ENCODE measurements around the gene DOCK11. TPM values are rescaled to one million over a fixed set of nuclear protein-coding genes. Genes with fewer than 3 reads are reported as not detected.

The DOCK11 gene
- total and polyA plus RNA-seq, 2 of the 4 experiments (the other 2 are of a cell fraction), result 3.9 to 13.1 TPM

DNA sequence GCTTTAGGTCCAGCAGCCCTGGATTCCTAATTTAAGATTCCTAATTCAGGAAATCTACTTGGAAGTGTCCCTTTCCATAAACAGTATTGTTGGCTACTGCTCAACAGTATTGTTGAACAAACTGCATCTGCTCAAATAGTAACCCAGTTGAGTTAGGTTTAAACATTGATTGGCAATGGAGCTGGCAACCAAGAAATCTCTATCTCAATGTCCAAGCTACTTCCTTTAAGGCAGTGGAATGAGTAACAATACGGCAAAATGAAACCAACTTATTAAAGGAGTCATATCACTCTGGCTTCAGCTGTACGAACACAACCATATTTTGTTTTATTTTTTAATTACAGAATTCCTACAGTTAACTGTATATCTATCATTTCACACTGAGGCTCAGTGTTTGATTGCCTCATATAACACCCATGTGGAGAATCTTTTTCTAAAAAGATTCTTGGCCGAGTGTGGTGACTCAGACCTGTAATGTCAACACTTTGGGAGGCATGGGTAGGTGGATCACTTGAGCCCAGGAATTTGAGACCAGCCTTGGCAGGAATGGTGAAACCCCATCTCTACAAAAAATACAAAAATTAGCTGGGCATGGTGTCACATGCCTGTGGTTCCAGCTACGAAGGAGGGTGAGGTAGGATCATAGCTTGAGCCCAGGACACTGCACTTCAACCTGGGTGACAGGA is 160.1 kb downstream of the DOCK11 start:
- H2BK5ac ChIP-seq (ENCODE audit: low read depth, low read length, poor library complexity, severe bottlenecking), result no peak overlapping the region
- H2BK20ac ChIP-seq (ENCODE audit: low read depth, low read length), result no peak overlapping the region
- no peak overlapping the region for H4K91ac ChIP-seq (ENCODE audit: insufficient read depth, low read depth, low read length)
- H3K4me3 ChIP-seq (ENCODE audit: insufficient read depth, low read depth, low read length), result no peak overlapping the region
- peak; percentile 65 for DNase-seq
- dilution Hi-C loops (cut with HindIII; ENCODE audit: low sequenced_read_pairs, unreplicated experiment), result no loop called here
- no peak overlapping the region for H3K23ac ChIP-seq (ENCODE audit: low read depth, low read length)
- H3K56ac ChIP-seq (ENCODE audit: extremely low read depth, insufficient read depth, low read length), result no peak overlapping the region
- in situ Hi-C loops (cut with MboI; ENCODE audit: low sequenced_read_pairs), result no loop called here
- no peaks in the 10 kb centered on the region for H3K4me1 ChIP-seq (ENCODE audit: control insufficient read depth, insufficient read depth, low read length)
- H3K9me1 ChIP-seq (ENCODE audit: insufficient read depth, low read length), result no peaks in the 10 kb centered on the region
- H3K14ac ChIP-seq (replicated peaks; ENCODE audit: low read depth, low read length), result no peak overlapping the region
- no peaks in the 10 kb centered on the region for H3K27me3 ChIP-seq (ENCODE audit: control insufficient read depth, insufficient read depth, low read length)
- H3K4me2 ChIP-seq (ENCODE audit: low read depth, low read length), result no peak overlapping the region
- no peak overlapping the region for H2BK120ac ChIP-seq (ENCODE audit: low read depth, low read length)
- H4K8ac ChIP-seq (ENCODE audit: low read depth in 2 of 2, low read length in 2 of 2), result no peak overlapping the region
- H3K27ac ChIP-seq (ENCODE audit: insufficient read depth, low read length), result no peak overlapping the region
- no peak overlapping the region for H2AFZ ChIP-seq (replicated peaks; ENCODE audit: low read length, poor library complexity)
- H3K36me3 ChIP-seq (ENCODE audit: control insufficient read depth, insufficient read depth, low read length), result no peaks in the 10 kb centered on the region
- no peak overlapping the region for H3K18ac ChIP-seq (ENCODE audit: low read depth, low read length)
- peak; percentile 92 for ATAC-seq (ENCODE audit: low read depth)
- intact Hi-C loops (cut with micrococcal nuclease), result no loop called here
- no peaks in the 10 kb centered on the region for H3K9me3 ChIP-seq (ENCODE audit: control insufficient read depth, insufficient read depth, low read length)
- no peak overlapping the region for H4K5ac ChIP-seq (ENCODE audit: low read depth, low read length)
- H4K20me1 ChIP-seq (ENCODE audit: insufficient read depth, low read length), result no peaks in the 10 kb centered on the region
- no CpG with 5 or more reads among the region's 4 CpGs for WGBS, 2 experiments (ENCODE audit: extremely low coverage in 2 of 2, insufficient read length in 1 of 2)
- no peaks in the 10 kb centered on the region for H3K79me1 ChIP-seq (ENCODE audit: low read depth in 1 of 2, low read length in 2 of 2)
- CTCF ChIA-PET, result interaction anchor here (1.1 kb wide), 1 partner anchor 11 kb away, joined by 3 read pairs; no protein-coding TSS in a partner anchor
- no peak overlapping the region for H2AK5ac ChIP-seq (ENCODE audit: low read depth, low read length)
- no peak overlapping the region for H2AK9ac ChIP-seq (replicated peaks; ENCODE audit: low read depth, low read length, poor library complexity)
- H2BK15ac ChIP-seq (ENCODE audit: low read depth, low read length), result no peak overlapping the region
- BruUV-seq (replicated peaks), result no TSS peak
- POLR2A ChIA-PET (ENCODE audit: unreplicated experiment), result no interaction called here
- H3K9ac ChIP-seq (ENCODE audit: low read depth, low read length), result no peak overlapping the region
- peak; percentile 60 for TF ChIP-seq CEBPB (IDR thresholded peaks at IDR 0.05; ENCODE audit: low read depth, low read length)
- TF ChIP-seq FOS (IDR thresholded peaks at IDR 0.05; ENCODE audit: low read depth, low read length), result no peak
- H3K4ac ChIP-seq (ENCODE audit: low read depth, low read length), result no peak overlapping the region
